Panc1 (cell line): ENCODE results near the gene HOXD9. TPM values are rescaled to one million over a fixed set of nuclear protein-coding genes. Genes with fewer than 3 reads are reported as not detected.

ENCODE experiments used
- ATAC-seq: fragments of 200-7000 bp; cut with Tn5 transposase; 2 replicates; pipeline ENCODE4 v1.9.1; 2020; ENCODE audit warnings: mild to moderate bottlenecking, moderate library complexity
- BruUV-seq: library from RNA; stranded (reverse); fragments of 400-500 nt; replicated peaks from 2 replicates; lab custom pipeline; 2021; lab: Mats Ljungman, UMichigan
- CTCF ChIA-PET: fragments of 300-600 bp; sonication (Branson Sonifier 250); formaldehyde crosslinking; loops from one replicate; lab custom pipeline; 2022; ENCODE audit warnings: antibody characterized with exemption; lab: Charles Lee
- POLR2A ChIA-PET: fragments of 300-600 bp; sonication (Branson Sonifier 250); formaldehyde crosslinking; loops from one replicate; lab custom pipeline; 2022; ENCODE audit warnings: antibody characterized with exemption; lab: Charles Lee
- DNase-seq: peaks from one replicate; pipeline ENCODE4 v3.0.0-alpha.2; 2010; ENCODE audit warnings: low read depth, low spot score
- H3K27ac ChIP-seq: 2 replicates; pipeline ENCODE4 v1.5.1; 2011; ENCODE audit warnings: mild to moderate bottlenecking, low read length, inconsistent platforms
- H3K27me3 ChIP-seq: fragments of 200-500 bp; sonication (Bioruptor generic); 2 replicates; pipeline ENCODE4 v1.6.0; 2014; ENCODE audit warnings: low read length, inconsistent platforms; ENCODE audit not compliant: control insufficient read depth, insufficient read depth
- H3K36me3 ChIP-seq: fragments of 200-500 bp; sonication (Bioruptor generic); 2 replicates; pipeline ENCODE4 v1.5.1; 2014; ENCODE audit warnings: inconsistent platforms, mild to moderate bottlenecking, low read length, moderate library complexity; ENCODE audit not compliant: control insufficient read depth, insufficient read depth
- H3K4me1 ChIP-seq: 2 replicates; pipeline ENCODE4 v1.5.1; 2011; ENCODE audit warnings: inconsistent platforms, mild to moderate bottlenecking, low read length, moderate library complexity; ENCODE audit not compliant: control insufficient read depth, insufficient read depth
- H3K4me3 ChIP-seq, 2 experiments: 2 replicates each; pipeline ENCODE4 v1.5.1; 2011 to 2012; ENCODE audit warnings: low read depth in 2 of 2, low read length in 2 of 2, mild to moderate bottlenecking in 2 of 2, inconsistent platforms in 1 of 2, moderate library complexity in 1 of 2
- H3K9me3 ChIP-seq: fragments of 200-500 bp; sonication (Bioruptor generic); 2 replicates; pipeline ENCODE4 v1.5.1; 2014; ENCODE audit warnings: low read depth, mild to moderate bottlenecking, inconsistent platforms, low read length, moderate library complexity; ENCODE audit not compliant: control insufficient read depth, insufficient read depth
- POLR2AphosphoS5 ChIP-seq: IDR thresholded peaks from 2 replicates; pipeline ENCODE4 v1.6.1; 2012; ENCODE audit warnings: mild to moderate bottlenecking, low read depth, low read length, moderate library complexity
- SIN3A ChIP-seq: IDR thresholded peaks from 2 replicates; pipeline ENCODE4 v1.6.1; 2012; ENCODE audit warnings: low read depth, mild to moderate bottlenecking, low read length, moderate library complexity, borderline replicate concordance; ENCODE audit not compliant: insufficient read depth
- TCF7L2 ChIP-seq: IDR thresholded peaks from 2 replicates; pipeline ENCODE4 v1.6.1; 2011; ENCODE audit warnings: mild to moderate bottlenecking, low read depth, low read length, inconsistent platforms
- in situ Hi-C: cut with HindIII; loops from 2 replicates; pipeline ENCODE4 v1.10.0; 2016; ENCODE audit warnings: low sequenced_read_pairs, low pct_unique_long_range_greater_than_20kb
- intact Hi-C: fragments of 100-400 bp; cut with micrococcal nuclease; formaldehyde crosslinking; loops from one replicate; pipeline ENCODE4 v1.10.0; 2022; ENCODE audit not compliant: unreplicated experiment
- total RNA-seq: library from RNA; stranded (reverse); gene quantifications from one replicate; pipeline ENCODE4 v1.2.1, GENCODE V29; 2021; ENCODE audit not compliant: unreplicated experiment
- TF ChIP-seq, protein P1 (sequence below), 2 experiments: IDR thresholded peaks; 2 replicates each; pipeline ENCODE4 v1.6.1; 2011 to 2012; ENCODE audit warnings: low read depth in 2 of 2, control low read depth in 1 of 2, low read length in 1 of 2, mild to moderate bottlenecking in 1 of 2, moderate library complexity in 1 of 2; ENCODE audit not compliant: insufficient read depth in 1 of 2
- TF ChIP-seq, protein P2 (sequence below): fragments of 450-650 bp; IDR thresholded peaks from 2 replicates; pipeline ENCODE4 v1.5.1; 2017; ENCODE audit warnings: mild to moderate bottlenecking

The HOXD9 gene
- total RNA-seq, 1 experiment from 2014 or later = 0.15 TPM

DNA sequence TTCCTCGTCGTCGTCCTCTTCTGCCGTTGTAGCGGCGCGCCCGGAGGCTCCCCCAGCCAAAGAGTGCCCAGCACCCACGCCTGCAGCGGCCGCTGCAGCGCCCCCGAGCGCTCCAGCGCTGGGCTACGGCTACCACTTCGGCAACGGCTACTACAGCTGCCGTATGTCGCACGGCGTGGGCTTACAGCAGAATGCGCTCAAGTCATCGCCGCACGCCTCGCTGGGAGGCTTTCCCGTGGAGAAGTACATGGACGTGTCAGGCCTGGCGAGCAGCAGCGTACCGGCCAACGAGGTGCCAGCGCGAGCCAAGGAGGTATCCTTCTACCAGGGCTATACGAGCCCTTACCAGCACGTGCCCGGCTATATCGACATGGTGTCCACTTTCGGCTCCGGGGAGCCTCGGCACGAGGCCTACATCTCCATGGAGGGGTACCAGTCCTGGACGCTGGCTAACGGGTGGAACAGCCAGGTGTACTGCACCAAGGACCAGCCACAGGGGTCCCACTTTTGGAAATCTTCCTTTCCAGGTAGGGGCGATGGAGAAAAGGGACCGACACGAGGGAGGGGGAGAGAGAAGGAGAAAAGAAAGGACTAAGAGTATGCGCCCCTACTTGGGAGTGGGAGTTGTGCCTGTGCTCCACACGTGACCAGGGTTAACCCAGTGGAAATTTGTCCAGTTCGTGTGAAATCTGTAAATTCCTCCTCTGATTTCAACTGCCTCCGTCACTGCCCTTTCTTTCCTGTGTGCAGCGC, 29.2 kb upstream of the HOXD9 start:
- Histone ChIP-seq H3K27ac (no peak overlapping the region), H3K4me3 (no peak overlapping the region), H3K36me3 (no peaks in the 10 kb centered on the region), H3K9me3 (no peaks in the 10 kb centered on the region), H3K4me1 (peaks cover 16% of the 10 kb centered on the region), H3K27me3 (peaks cover 17% of the 10 kb centered on the region)
- DNase-seq = no peak
- CTCF ChIA-PET = no interaction called here
- no peak for ATAC-seq
- TF ChIP-seq TCF7L2 = no peak
- TF ChIP-seq POLR2AphosphoS5 = no peak
- TF ChIP-seq, protein P1, sequence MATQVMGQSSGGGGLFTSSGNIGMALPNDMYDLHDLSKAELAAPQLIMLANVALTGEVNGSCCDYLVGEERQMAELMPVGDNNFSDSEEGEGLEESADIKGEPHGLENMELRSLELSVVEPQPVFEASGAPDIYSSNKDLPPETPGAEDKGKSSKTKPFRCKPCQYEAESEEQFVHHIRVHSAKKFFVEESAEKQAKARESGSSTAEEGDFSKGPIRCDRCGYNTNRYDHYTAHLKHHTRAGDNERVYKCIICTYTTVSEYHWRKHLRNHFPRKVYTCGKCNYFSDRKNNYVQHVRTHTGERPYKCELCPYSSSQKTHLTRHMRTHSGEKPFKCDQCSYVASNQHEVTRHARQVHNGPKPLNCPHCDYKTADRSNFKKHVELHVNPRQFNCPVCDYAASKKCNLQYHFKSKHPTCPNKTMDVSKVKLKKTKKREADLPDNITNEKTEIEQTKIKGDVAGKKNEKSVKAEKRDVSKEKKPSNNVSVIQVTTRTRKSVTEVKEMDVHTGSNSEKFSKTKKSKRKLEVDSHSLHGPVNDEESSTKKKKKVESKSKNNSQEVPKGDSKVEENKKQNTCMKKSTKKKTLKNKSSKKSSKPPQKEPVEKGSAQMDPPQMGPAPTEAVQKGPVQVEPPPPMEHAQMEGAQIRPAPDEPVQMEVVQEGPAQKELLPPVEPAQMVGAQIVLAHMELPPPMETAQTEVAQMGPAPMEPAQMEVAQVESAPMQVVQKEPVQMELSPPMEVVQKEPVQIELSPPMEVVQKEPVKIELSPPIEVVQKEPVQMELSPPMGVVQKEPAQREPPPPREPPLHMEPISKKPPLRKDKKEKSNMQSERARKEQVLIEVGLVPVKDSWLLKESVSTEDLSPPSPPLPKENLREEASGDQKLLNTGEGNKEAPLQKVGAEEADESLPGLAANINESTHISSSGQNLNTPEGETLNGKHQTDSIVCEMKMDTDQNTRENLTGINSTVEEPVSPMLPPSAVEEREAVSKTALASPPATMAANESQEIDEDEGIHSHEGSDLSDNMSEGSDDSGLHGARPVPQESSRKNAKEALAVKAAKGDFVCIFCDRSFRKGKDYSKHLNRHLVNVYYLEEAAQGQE (IDR thresholded peaks at IDR 0.05; ENCODE audit: insufficient read depth in 1 of 2, low read depth in 2 of 2, low read length in 1 of 2) = no peak
- in situ Hi-C loops (no loop called here), intact Hi-C loops (no loop called here)
- BruUV-seq = no TSS peak
- POLR2A ChIA-PET = no interaction called here

DNA sequence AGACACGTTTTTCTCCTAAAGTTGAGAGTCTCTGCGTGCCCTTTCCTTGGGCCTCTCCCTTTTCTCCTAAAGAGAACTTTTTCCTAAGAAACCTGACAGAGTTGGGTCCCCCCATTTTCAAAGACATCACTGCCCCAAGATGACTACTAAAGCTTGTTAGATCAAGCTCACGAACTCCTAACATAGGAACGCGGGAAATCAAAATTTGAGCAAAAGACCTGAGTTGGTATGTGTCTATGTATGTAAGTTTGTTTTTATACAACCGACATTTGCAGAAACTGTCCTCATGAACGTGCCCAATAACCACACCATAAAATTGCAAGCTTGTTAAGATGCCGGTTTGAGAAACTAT, 28.6 kb upstream of the HOXD9 start:
- in situ Hi-C loops = no loop called here
- CTCF ChIA-PET = no interaction called here
- POLR2A ChIA-PET = no interaction called here

More for the DNA sequence above, 28.6 kb upstream of the HOXD9 start:
- peaks cover 14% of the 10 kb centered on the region for H3K27me3 ChIP-seq
- no TSS peak for BruUV-seq
- H3K9me3 ChIP-seq = no peaks in the 10 kb centered on the region
- intact Hi-C loops = no loop called here
- TF ChIP-seq, protein P2, sequence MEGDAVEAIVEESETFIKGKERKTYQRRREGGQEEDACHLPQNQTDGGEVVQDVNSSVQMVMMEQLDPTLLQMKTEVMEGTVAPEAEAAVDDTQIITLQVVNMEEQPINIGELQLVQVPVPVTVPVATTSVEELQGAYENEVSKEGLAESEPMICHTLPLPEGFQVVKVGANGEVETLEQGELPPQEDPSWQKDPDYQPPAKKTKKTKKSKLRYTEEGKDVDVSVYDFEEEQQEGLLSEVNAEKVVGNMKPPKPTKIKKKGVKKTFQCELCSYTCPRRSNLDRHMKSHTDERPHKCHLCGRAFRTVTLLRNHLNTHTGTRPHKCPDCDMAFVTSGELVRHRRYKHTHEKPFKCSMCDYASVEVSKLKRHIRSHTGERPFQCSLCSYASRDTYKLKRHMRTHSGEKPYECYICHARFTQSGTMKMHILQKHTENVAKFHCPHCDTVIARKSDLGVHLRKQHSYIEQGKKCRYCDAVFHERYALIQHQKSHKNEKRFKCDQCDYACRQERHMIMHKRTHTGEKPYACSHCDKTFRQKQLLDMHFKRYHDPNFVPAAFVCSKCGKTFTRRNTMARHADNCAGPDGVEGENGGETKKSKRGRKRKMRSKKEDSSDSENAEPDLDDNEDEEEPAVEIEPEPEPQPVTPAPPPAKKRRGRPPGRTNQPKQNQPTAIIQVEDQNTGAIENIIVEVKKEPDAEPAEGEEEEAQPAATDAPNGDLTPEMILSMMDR = no peak
- TF ChIP-seq POLR2AphosphoS5 (no peak), SIN3A (no peak), TCF7L2 (no peak)
- TF ChIP-seq, protein P1 (IDR thresholded peaks at IDR 0.05; ENCODE audit: insufficient read depth in 1 of 2, low read depth in 2 of 2, low read length in 1 of 2) = no peak
- H3K27ac ChIP-seq = no peak overlapping the region
- peaks cover 13% of the 10 kb centered on the region for H3K4me1 ChIP-seq
- no peaks in the 10 kb centered on the region for H3K36me3 ChIP-seq
- no peak for ATAC-seq
- no peak overlapping the region for H3K4me3 ChIP-seq
- DNase-seq = no peak
